Parathyroid adenoma (tissue), 2 donors: Measurements from ENCODE around the gene TCAIM.

Experiments
- H2AFZ ChIP-seq: fragments of 300-600 bp; sonication (generic); one replicate; pipeline ENCODE4 v1.7.0; 2017; ENCODE audit warnings: antibody characterized with exemption, mild to moderate bottlenecking
- H3K27ac ChIP-seq: fragments of 300-600 bp; sonication (generic); one replicate; pipeline ENCODE4 v1.7.0; 2017
- H3K27me3 ChIP-seq: fragments of 300-600 bp; sonication (generic); one replicate; pipeline ENCODE4 v1.7.0; 2017; ENCODE audit warnings: low read length; ENCODE audit not compliant: control insufficient read depth, insufficient read depth
- H3K36me3 ChIP-seq: fragments of 300-600 bp; sonication (generic); one replicate; pipeline ENCODE4 v1.7.0; 2017; ENCODE audit warnings: low read length; ENCODE audit not compliant: control insufficient read depth, insufficient read depth
- H3K4me1 ChIP-seq: fragments of 300-600 bp; sonication (generic); one replicate; pipeline ENCODE4 v1.7.0; 2017; ENCODE audit warnings: control low read depth
- H3K4me2 ChIP-seq: fragments of 300-600 bp; sonication (generic); one replicate; pipeline ENCODE4 v1.7.0; 2017; ENCODE audit warnings: low read length
- H3K4me3 ChIP-seq: fragments of 300-600 bp; sonication (generic); one replicate; pipeline ENCODE4 v1.7.0; 2017; ENCODE audit warnings: low read depth, low read length
- H3K79me2 ChIP-seq: fragments of 300-600 bp; sonication (generic); one replicate; pipeline ENCODE4 v1.7.0; 2017; ENCODE audit warnings: control low read depth
- H3K9ac ChIP-seq: fragments of 300-600 bp; sonication (generic); one replicate; pipeline ENCODE4 v1.7.0; 2017; ENCODE audit warnings: mild to moderate bottlenecking
- H3K9me3 ChIP-seq: fragments of 300-600 bp; sonication (generic); one replicate; pipeline ENCODE4 v1.7.0; 2017; ENCODE audit warnings: low read length; ENCODE audit not compliant: control insufficient read depth
- TF ChIP-seq, protein P1 (sequence below): fragments of 300-600 bp; sonication (generic); IDR thresholded peaks from one replicate; pipeline ENCODE4 v1.7.0; 2017; ENCODE audit warnings: antibody characterized with exemption, mild to moderate bottlenecking
- donor health status: primary hyperparathyroidism.

TCAIM gene

DNA sequence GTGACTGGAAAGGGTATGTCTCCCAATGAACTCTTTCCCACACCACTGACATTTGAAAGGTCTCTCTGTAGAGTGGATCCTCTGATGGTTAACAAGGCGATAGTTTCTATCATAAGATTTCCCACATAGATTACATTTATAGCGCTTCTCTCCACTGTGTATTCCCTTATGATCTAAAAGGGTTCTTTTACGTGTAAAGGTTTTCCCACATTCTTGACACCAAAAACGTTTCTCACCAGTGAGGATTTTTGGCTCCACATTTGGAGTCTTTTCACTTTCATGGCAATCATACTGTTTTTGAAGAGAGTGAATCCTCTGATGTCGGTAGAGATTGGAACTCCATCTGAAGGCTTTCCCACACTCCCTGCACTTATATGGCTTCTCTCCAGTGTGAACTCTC lies 108.4 kb downstream of the TCAIM start:
- Histone ChIP-seq H2AFZ (no peak overlapping the region), H3K4me2 (no peak overlapping the region), H3K36me3 (no peaks in the 10 kb centered on the region), H3K79me2 (no peaks in the 10 kb centered on the region), H3K9ac (no peak overlapping the region), H3K27ac (no peak overlapping the region), H3K4me3 (no peak overlapping the region), H3K9me3 (no peaks in the 10 kb centered on the region), H3K27me3 (no peaks in the 10 kb centered on the region), H3K4me1 (no peaks in the 10 kb centered on the region)
- TF ChIP-seq, protein P1, sequence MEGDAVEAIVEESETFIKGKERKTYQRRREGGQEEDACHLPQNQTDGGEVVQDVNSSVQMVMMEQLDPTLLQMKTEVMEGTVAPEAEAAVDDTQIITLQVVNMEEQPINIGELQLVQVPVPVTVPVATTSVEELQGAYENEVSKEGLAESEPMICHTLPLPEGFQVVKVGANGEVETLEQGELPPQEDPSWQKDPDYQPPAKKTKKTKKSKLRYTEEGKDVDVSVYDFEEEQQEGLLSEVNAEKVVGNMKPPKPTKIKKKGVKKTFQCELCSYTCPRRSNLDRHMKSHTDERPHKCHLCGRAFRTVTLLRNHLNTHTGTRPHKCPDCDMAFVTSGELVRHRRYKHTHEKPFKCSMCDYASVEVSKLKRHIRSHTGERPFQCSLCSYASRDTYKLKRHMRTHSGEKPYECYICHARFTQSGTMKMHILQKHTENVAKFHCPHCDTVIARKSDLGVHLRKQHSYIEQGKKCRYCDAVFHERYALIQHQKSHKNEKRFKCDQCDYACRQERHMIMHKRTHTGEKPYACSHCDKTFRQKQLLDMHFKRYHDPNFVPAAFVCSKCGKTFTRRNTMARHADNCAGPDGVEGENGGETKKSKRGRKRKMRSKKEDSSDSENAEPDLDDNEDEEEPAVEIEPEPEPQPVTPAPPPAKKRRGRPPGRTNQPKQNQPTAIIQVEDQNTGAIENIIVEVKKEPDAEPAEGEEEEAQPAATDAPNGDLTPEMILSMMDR: no peak

DNA sequence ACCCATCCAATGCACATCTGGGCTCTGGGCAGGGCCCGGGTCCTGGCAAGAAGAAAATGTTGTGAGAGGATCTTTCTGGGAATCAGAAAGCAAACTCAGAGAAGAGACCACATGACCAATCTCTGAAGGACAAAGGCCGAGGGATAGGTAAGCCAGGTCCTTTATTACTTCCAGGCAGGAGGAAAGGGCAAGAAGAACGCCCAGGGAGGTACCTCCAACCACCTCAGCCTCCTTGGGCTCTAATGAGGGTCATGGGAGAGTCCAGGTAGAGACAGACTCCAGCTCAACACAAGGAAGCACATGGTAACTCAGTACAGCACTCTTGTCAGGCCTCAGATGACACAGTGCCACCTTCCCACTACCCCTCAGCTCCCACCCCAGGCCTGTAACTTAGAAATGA lies 112.9 kb downstream of the TCAIM start:
- Histone ChIP-seq H2AFZ (no peak overlapping the region), H3K36me3 (no peaks in the 10 kb centered on the region)

DNA sequence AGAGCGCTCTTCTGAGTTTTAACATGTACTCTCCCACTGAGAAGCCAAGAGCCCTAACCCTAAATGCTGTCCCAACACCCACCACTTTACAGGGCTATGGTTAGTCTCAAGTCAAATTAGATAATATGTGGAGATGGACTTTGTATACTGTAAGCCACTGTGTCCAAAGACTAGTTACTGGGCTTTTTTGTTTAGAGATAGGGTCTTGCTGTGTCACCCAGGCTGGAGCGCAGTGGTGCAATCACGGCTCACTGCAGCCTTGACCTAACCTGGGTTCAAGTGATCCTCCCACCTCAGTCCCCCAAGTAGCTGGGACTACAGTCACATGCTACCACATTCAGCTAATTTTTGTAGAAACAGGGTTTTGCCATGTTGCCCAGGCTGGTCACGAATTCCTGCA lies 115.7 kb downstream of the TCAIM start:
- H2AFZ ChIP-seq: no peak overlapping the region
- H3K79me2 ChIP-seq: peaks cover 10% of the 10 kb centered on the region
- no peaks in the 10 kb centered on the region for H3K36me3 ChIP-seq
- TF ChIP-seq, protein P1: no peak
- H3K4me2 ChIP-seq: no peak overlapping the region
- H3K9me3 ChIP-seq: no peaks in the 10 kb centered on the region
- no peaks in the 10 kb centered on the region for H3K4me1 ChIP-seq
- no peaks in the 10 kb centered on the region for H3K27me3 ChIP-seq
- no peak overlapping the region for H3K27ac ChIP-seq
- no peak overlapping the region for H3K4me3 ChIP-seq
- no peak overlapping the region for H3K9ac ChIP-seq

More for the DNA sequence above, 112.9 kb downstream of the TCAIM start:
- no peak overlapping the region for H3K27ac ChIP-seq
- H3K9ac ChIP-seq: no peak overlapping the region
- peaks cover 8% of the 10 kb centered on the region for H3K79me2 ChIP-seq
- H3K4me3 ChIP-seq: no peak overlapping the region
- no peaks in the 10 kb centered on the region for H3K9me3 ChIP-seq
- H3K27me3 ChIP-seq: no peaks in the 10 kb centered on the region
- no peaks in the 10 kb centered on the region for H3K4me1 ChIP-seq
- no peak overlapping the region for H3K4me2 ChIP-seq
- TF ChIP-seq, protein P1: no peak

DNA sequence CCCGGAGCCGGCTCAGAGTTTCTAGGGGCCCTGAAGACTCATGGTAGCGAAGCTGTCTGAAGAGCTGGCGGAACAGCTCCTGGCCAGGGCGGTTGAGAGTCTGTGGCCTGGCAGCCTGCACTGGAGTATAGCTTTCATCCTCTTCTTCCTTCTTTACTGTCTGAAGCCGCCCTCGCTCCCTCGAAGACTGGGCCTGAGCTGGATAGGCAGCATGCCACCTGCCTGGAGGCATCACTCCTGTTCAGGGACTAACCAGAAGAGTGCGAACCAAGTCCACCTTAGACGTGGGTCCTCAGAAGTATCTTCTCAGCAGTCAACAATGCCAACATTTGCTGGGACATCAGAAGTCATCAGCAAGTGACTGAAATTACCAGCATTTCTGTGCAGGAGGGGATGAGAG lies 116.8 kb downstream of the TCAIM start:
- TF ChIP-seq, protein P1: no peak
- Histone ChIP-seq H3K4me3 (no peak overlapping the region), H3K4me1 (no peaks in the 10 kb centered on the region), H2AFZ (no peak overlapping the region), H3K4me2 (no peak overlapping the region), H3K9me3 (no peaks in the 10 kb centered on the region), H3K9ac (no peak overlapping the region), H3K27ac (no peak overlapping the region), H3K36me3 (no peaks in the 10 kb centered on the region), H3K27me3 (no peaks in the 10 kb centered on the region), H3K79me2 (peaks cover 10% of the 10 kb centered on the region)
